HFF-Myc (cell line): ENCODE data around the gene TNNC1.

Source experiments
- DNase-seq: peaks from one replicate; pipeline ENCODE4 v3.0.0-alpha.2; 2011; ENCODE audit warnings: low read depth; ENCODE audit errors: extremely low read depth
- H3K4me3 ChIP-seq: replicated peaks from 2 replicates; pipeline ENCODE4 v1.5.1; 2011; ENCODE audit warnings: low read depth, mild to moderate bottlenecking, control low read depth, low read length
- CTCF ChIP-seq: IDR thresholded peaks from 2 replicates; pipeline ENCODE4 v1.5.1; 2012; ENCODE audit warnings: mild to moderate bottlenecking, low read depth, low read length, control low read depth; ENCODE audit errors: missing control alignments

The TNNC1 gene

GRCh38 chr3:52403955-52404354 is 49.9 kb downstream of the TNNC1 start:
- DNase-seq, result no peak
- TF ChIP-seq CTCF, result no peak
- no peak overlapping the region for H3K4me3 ChIP-seq

GRCh38 chr3:52403271-52403841 is 50.5 kb downstream of the TNNC1 start:
- no peak for TF ChIP-seq CTCF
- no peak overlapping the region for H3K4me3 ChIP-seq
- no peak for DNase-seq

- DNase-seq, result no peak
- no peak for TF ChIP-seq CTCF
- no peak overlapping the region for H3K4me3 ChIP-seq
Observed at GRCh38 chr3:52402706-52403270, 51.1 kb downstream of the TNNC1 start.

GRCh38 chr3:52402101-52402521 is 51.7 kb downstream of the TNNC1 start:
- DNase-seq, result no peak
- no peak for TF ChIP-seq CTCF
- no peak overlapping the region for H3K4me3 ChIP-seq

- no peak for DNase-seq
- no peak overlapping the region for H3K4me3 ChIP-seq
- TF ChIP-seq CTCF, result no peak
Observed at GRCh38 chr3:52401551-52401950, 52.3 kb downstream of the TNNC1 start.
